HCT116 (cell line): ENCODE data around the gene ELP1. TPM values are rescaled to one million over a fixed set of nuclear protein-coding genes. Genes with fewer than 3 reads are reported as not detected.

ENCODE experiments used
- ATAC-seq: fragments of 200-7000 bp; cut with Tn5 transposase; 2 replicates; pipeline ENCODE4 v1.9.1; 2020; ENCODE audit warnings: mild to moderate bottlenecking, moderate library complexity
- BruUV-seq: library from RNA; stranded (reverse); fragments of 400-500 nt; replicated peaks from 2 replicates; lab custom pipeline; 2021; lab: Mats Ljungman, UMichigan
- CTCF ChIA-PET: fragments of 300-600 bp; sonication (Branson Sonifier 250); formaldehyde crosslinking; loops from one replicate; lab custom pipeline; 2021; ENCODE audit warnings: antibody characterized with exemption; lab: Charles Lee
- POLR2A ChIA-PET: fragments of 300-600, 350-600 bp; sonication (Branson Sonifier 250); formaldehyde crosslinking; loops from one replicate; lab custom pipeline; 2021; ENCODE audit warnings: antibody characterized with exemption; lab: Charles Lee
- RAD21 ChIA-PET, 2 experiments: fragments of 300-600 bp; sonication (Branson Sonifier 250); formaldehyde crosslinking; loops; one replicate each; lab custom pipeline; 2023; ENCODE audit warnings: low total read pairs in 2 of 2; ENCODE audit not compliant: uncharacterized antibody in 2 of 2, unreplicated experiment in 2 of 2, low non-redundant PET in 1 of 2; lab: Charles Lee
- DNase-seq: peaks from one replicate; pipeline ENCODE4 v3.0.0-alpha.2; 2010; ENCODE audit warnings: low read depth, low spot score
- H2AFZ ChIP-seq: fragments of 200-600 bp; shearing (Covaris generic), sonication (generic); 2 replicates; pipeline ENCODE4 v1.6.1; 2017; ENCODE audit warnings: low read depth, mixed run types, mixed read lengths, antibody characterized with exemption, low read length; ENCODE audit not compliant: poor library complexity, severe bottlenecking
- H3K27ac ChIP-seq: 2 replicates; pipeline ENCODE4 v1.5.1; 2012; ENCODE audit warnings: low read depth, low read length
- H3K27me3 ChIP-seq: fragments of 200-600 bp; sonication (generic); 2 replicates; pipeline ENCODE4 v1.6.1; 2016; ENCODE audit warnings: mixed run types, low read length, mixed read lengths; ENCODE audit not compliant: insufficient read depth
- H3K36me3 ChIP-seq, 2 experiments: fragments of 200-500 bp in 1 of 2; fragments of 200-600 bp in 1 of 2; sonication (Bioruptor generic) in 1 of 2; sonication (generic) in 1 of 2; 2 replicates each; pipeline versions ENCODE4 v1.5.1 to v1.6.1; 2014 to 2016; ENCODE audit warnings: low read length in 2 of 2, inconsistent platforms in 1 of 2, mixed read lengths in 1 of 2, mixed run types in 1 of 2; ENCODE audit not compliant: insufficient read depth in 2 of 2, control insufficient read depth in 1 of 2
- H3K4me1 ChIP-seq, 2 experiments: fragments of 200-600 bp in 1 of 2; sonication (generic) in 1 of 2; 2 replicates each; pipeline versions ENCODE4 v1.5.1 to v1.6.1; 2012 to 2017; ENCODE audit warnings: low read length in 2 of 2, inconsistent platforms in 1 of 2, mild to moderate bottlenecking in 1 of 2, mixed read lengths in 1 of 2, mixed run types in 1 of 2, moderate library complexity in 1 of 2; ENCODE audit not compliant: insufficient read depth in 2 of 2, control insufficient read depth in 1 of 2
- H3K4me2 ChIP-seq: fragments of 200-600 bp; sonication (generic); 2 replicates; pipeline ENCODE4 v1.6.1; 2017; ENCODE audit warnings: mixed run types, low read length, mixed read lengths
- H3K4me3 ChIP-seq, 2 experiments: fragments of 200-600 bp in 1 of 2; sonication (generic) in 1 of 2; replicated peaks in 1 of 2; 2 replicates each; pipeline ENCODE4 v1.5.1; 2011 to 2016; ENCODE audit warnings: low read length in 2 of 2, control low read depth in 1 of 2, low read depth in 1 of 2, mild to moderate bottlenecking in 1 of 2, mixed read lengths in 1 of 2, mixed run types in 1 of 2
- H3K79me2 ChIP-seq: fragments of 200-600 bp; sonication (generic); 2 replicates; pipeline ENCODE4 v1.6.1; 2017; ENCODE audit warnings: mild to moderate bottlenecking, mixed run types, low read length, moderate library complexity, mixed read lengths; ENCODE audit not compliant: insufficient read depth
- H3K9ac ChIP-seq: fragments of 200-600 bp; sonication (generic); 2 replicates; pipeline ENCODE4 v1.6.1; 2016; ENCODE audit warnings: low read length, mixed read lengths
- H3K9me2 ChIP-seq: fragments of 200-600 bp; sonication (generic), shearing (Covaris generic); 2 replicates; pipeline ENCODE4 v1.6.1; 2017; ENCODE audit warnings: mixed run types, mild to moderate bottlenecking, moderate library complexity; ENCODE audit not compliant: insufficient read depth
- H3K9me3 ChIP-seq, 2 experiments: fragments of 200-500 bp in 1 of 2; fragments of 200-600 bp in 1 of 2; sonication (Bioruptor generic) in 1 of 2; sonication (generic) in 1 of 2; 2 replicates each; pipeline ENCODE4 v1.6.1; 2014 to 2017; ENCODE audit warnings: low read length in 2 of 2, mixed read lengths in 2 of 2, inconsistent platforms in 1 of 2, low read depth in 1 of 2, mild to moderate bottlenecking in 1 of 2, mixed run types in 1 of 2, moderate library complexity in 1 of 2; ENCODE audit not compliant: control insufficient read depth in 1 of 2, insufficient read depth in 1 of 2
- H4K20me1 ChIP-seq: fragments of 200-600 bp; sonication (generic), shearing (Covaris generic); 2 replicates; pipeline ENCODE4 v1.6.1; 2017; ENCODE audit warnings: mixed run types, mild to moderate bottlenecking, moderate library complexity; ENCODE audit not compliant: insufficient read depth
- CBX3 ChIP-seq: IDR thresholded peaks from 2 replicates; pipeline ENCODE4 v1.6.1; 2012; ENCODE audit warnings: low read depth
- CEBPB ChIP-seq: IDR thresholded peaks from 2 replicates; pipeline ENCODE4 v1.6.1; 2012; ENCODE audit warnings: low read depth
- ELF1 ChIP-seq: IDR thresholded peaks from 2 replicates; pipeline ENCODE4 v1.6.1; 2012; ENCODE audit warnings: low read depth, borderline replicate concordance
- EZH2 ChIP-seq: fragments of 200-600 bp; sonication (generic); IDR thresholded peaks from 2 replicates; pipeline ENCODE4 v1.6.1; 2017; ENCODE audit warnings: antibody characterized with exemption, mixed run types
- FOSL1 ChIP-seq: IDR thresholded peaks from 2 replicates; pipeline ENCODE4 v1.6.1; 2012; ENCODE audit warnings: low read depth
- JUND ChIP-seq: IDR thresholded peaks from 2 replicates; pipeline ENCODE4 v1.6.1; 2012
- MAX ChIP-seq: IDR thresholded peaks from 2 replicates; pipeline ENCODE4 v1.6.1; 2012
- SIN3A ChIP-seq: IDR thresholded peaks from 2 replicates; pipeline ENCODE4 v1.6.1; 2012; ENCODE audit warnings: low read depth
- SP1 ChIP-seq: IDR thresholded peaks from 2 replicates; pipeline ENCODE4 v1.6.1; 2012; ENCODE audit warnings: low read depth
- SRF ChIP-seq: IDR thresholded peaks from 2 replicates; pipeline ENCODE4 v1.6.1; 2012; ENCODE audit warnings: low read depth
- ZFX ChIP-seq: fragments of 450-650 bp; IDR thresholded peaks from 2 replicates; pipeline ENCODE4 v1.6.1; 2017
- ZNF274 ChIP-seq: fragments of 200-500 bp; sonication (Bioruptor generic); IDR thresholded peaks from 2 replicates; pipeline ENCODE4 v1.6.1; 2014; ENCODE audit warnings: mild to moderate bottlenecking, low read depth, low read length, inconsistent platforms
- intact Hi-C: fragments of 100-400 bp; cut with micrococcal nuclease; formaldehyde crosslinking; loops from 2 replicates; pipeline ENCODE4 v1.10.0; 2022
- total RNA-seq: library from RNA; stranded (reverse); gene quantifications from one replicate; pipeline ENCODE4 v1.2.1, GENCODE V29; 2021; ENCODE audit not compliant: unreplicated experiment
- TF ChIP-seq, protein P1 (sequence below): IDR thresholded peaks from 2 replicates; pipeline ENCODE4 v1.6.1; 2012
- TF ChIP-seq, protein P2 (sequence below): IDR thresholded peaks from 2 replicates; pipeline ENCODE4 v1.6.1; 2011; ENCODE audit warnings: mild to moderate bottlenecking, low read length, moderate library complexity; ENCODE audit not compliant: insufficient replicate concordance; ENCODE audit errors: extremely low read depth
- TF ChIP-seq, protein P3 (sequence below): IDR thresholded peaks from 2 replicates; pipeline ENCODE4 v1.6.1; 2012; ENCODE audit warnings: low read depth

Gene ELP1
- total RNA-seq, 1 experiment from 2014 or later = 28.8 TPM

GRCh38 chr9:108869092-108869725 is 64.7 kb downstream of the ELP1 start:
- Histone ChIP-seq H3K4me1 (peaks cover 3 to 18% of the 10 kb centered on the region in 2 experiments; a peak in 2 of 4 replicates), H3K9ac (no peak overlapping the region), H3K79me2 (no peaks in the 10 kb centered on the region), H3K27me3 (no peaks in the 10 kb centered on the region), H3K4me2 (peak overlapping the region; percentile 26; the same call in 1 of the 2 replicates), H3K9me2 (no peaks in the 10 kb centered on the region), H3K4me3 (no peak overlapping the region), H3K9me3 (no peaks in the 10 kb centered on the region), H3K36me3 (peaks cover 2 to 33% of the 10 kb centered on the region in 2 experiments; a peak in 1 of 4 replicates), H2AFZ (no peak overlapping the region), H4K20me1 (no peaks in the 10 kb centered on the region), H3K27ac (no peak overlapping the region)
- TF ChIP-seq, protein P1, sequence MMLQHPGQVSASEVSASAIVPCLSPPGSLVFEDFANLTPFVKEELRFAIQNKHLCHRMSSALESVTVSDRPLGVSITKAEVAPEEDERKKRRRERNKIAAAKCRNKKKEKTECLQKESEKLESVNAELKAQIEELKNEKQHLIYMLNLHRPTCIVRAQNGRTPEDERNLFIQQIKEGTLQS = no peak
- TF ChIP-seq ZFX (no peak), ELF1 (no peak), SRF (no peak), ZNF274 (no peak), JUND (no peak), SP1 (no peak), SIN3A (no peak), CBX3 (no peak), MAX (no peak), EZH2 (no peak), CEBPB (no peak), FOSL1 (no peak)
- TF ChIP-seq, protein P2, sequence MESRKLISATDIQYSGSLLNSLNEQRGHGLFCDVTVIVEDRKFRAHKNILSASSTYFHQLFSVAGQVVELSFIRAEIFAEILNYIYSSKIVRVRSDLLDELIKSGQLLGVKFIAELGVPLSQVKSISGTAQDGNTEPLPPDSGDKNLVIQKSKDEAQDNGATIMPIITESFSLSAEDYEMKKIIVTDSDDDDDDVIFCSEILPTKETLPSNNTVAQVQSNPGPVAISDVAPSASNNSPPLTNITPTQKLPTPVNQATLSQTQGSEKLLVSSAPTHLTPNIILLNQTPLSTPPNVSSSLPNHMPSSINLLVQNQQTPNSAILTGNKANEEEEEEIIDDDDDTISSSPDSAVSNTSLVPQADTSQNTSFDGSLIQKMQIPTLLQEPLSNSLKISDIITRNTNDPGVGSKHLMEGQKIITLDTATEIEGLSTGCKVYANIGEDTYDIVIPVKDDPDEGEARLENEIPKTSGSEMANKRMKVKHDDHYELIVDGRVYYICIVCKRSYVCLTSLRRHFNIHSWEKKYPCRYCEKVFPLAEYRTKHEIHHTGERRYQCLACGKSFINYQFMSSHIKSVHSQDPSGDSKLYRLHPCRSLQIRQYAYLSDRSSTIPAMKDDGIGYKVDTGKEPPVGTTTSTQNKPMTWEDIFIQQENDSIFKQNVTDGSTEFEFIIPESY = no peak
- TF ChIP-seq, protein P3, sequence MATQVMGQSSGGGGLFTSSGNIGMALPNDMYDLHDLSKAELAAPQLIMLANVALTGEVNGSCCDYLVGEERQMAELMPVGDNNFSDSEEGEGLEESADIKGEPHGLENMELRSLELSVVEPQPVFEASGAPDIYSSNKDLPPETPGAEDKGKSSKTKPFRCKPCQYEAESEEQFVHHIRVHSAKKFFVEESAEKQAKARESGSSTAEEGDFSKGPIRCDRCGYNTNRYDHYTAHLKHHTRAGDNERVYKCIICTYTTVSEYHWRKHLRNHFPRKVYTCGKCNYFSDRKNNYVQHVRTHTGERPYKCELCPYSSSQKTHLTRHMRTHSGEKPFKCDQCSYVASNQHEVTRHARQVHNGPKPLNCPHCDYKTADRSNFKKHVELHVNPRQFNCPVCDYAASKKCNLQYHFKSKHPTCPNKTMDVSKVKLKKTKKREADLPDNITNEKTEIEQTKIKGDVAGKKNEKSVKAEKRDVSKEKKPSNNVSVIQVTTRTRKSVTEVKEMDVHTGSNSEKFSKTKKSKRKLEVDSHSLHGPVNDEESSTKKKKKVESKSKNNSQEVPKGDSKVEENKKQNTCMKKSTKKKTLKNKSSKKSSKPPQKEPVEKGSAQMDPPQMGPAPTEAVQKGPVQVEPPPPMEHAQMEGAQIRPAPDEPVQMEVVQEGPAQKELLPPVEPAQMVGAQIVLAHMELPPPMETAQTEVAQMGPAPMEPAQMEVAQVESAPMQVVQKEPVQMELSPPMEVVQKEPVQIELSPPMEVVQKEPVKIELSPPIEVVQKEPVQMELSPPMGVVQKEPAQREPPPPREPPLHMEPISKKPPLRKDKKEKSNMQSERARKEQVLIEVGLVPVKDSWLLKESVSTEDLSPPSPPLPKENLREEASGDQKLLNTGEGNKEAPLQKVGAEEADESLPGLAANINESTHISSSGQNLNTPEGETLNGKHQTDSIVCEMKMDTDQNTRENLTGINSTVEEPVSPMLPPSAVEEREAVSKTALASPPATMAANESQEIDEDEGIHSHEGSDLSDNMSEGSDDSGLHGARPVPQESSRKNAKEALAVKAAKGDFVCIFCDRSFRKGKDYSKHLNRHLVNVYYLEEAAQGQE = no peak
- POLR2A ChIA-PET = no interaction called here
- RAD21 ChIA-PET = no interaction called here
- intact Hi-C loops = no loop called here
- no TSS peak for BruUV-seq
- DNase-seq (peak; percentile 4), ATAC-seq (peak; percentile 89)
- CTCF ChIA-PET = no interaction called here
